HEK293T (cell line): ENCODE data around the gene EIF1.

ENCODE experiments used
- BHLHE40 ChIP-seq: fragments of 450-650 bp; IDR thresholded peaks from 2 replicates; pipeline ENCODE4 v1.6.1; 2016; ENCODE audit warnings: mild to moderate bottlenecking, moderate library complexity, borderline replicate concordance
- ELF4 ChIP-seq: fragments of 450-650 bp; IDR thresholded peaks from 2 replicates; pipeline ENCODE4 v1.6.1; 2017; ENCODE audit warnings: antibody characterized with exemption
- FOXA1 ChIP-seq: fragments of 450-650 bp; IDR thresholded peaks from 2 replicates; pipeline ENCODE4 v1.6.1; 2016; ENCODE audit warnings: mild to moderate bottlenecking
- FOXK2 ChIP-seq: fragments of 450-650 bp; IDR thresholded peaks from 2 replicates; pipeline ENCODE4 v1.6.1; 2016; ENCODE audit warnings: mild to moderate bottlenecking
- FOXM1 ChIP-seq: fragments of 450-650 bp; IDR thresholded peaks from 2 replicates; pipeline ENCODE4 v1.6.1; 2017; ENCODE audit warnings: mild to moderate bottlenecking, borderline replicate concordance
- NFRKB ChIP-seq: fragments of 450-650 bp; IDR thresholded peaks from 2 replicates; pipeline ENCODE4 v1.6.1; 2016; ENCODE audit warnings: mild to moderate bottlenecking, moderate library complexity
- PKNOX1 ChIP-seq: fragments of 450-650 bp; IDR thresholded peaks from 2 replicates; pipeline ENCODE4 v1.6.1; 2016
- SUZ12 ChIP-seq: fragments of 450-650 bp; IDR thresholded peaks from 2 replicates; pipeline ENCODE4 v1.6.1; 2016; ENCODE audit warnings: mild to moderate bottlenecking
- TARDBP ChIP-seq: fragments of 450-650 bp; IDR thresholded peaks from 2 replicates; pipeline ENCODE4 v1.6.1; 2016
- ZNF384 ChIP-seq: fragments of 450-650 bp; IDR thresholded peaks from 2 replicates; pipeline ENCODE4 v1.6.1; 2016

DNA sequence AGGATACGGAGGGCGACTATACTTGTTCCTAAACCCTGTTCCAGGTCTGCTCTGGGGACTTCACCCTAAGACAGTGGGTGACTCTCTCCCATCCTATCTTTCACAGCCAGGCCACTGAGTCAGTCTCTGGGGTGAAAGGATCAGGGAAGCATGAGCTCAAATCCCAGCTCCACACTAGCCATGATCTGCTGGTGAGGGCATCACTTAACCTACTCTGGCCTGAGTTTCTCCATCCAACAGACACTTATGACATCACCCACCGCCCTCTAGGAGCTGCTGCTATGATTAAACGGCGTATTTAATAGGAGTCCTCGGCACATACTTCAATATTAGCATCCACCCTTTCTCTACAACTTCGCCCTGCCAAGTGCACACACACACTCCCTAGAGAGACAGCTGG lies 33.5 kb downstream of the EIF1 start:
- TF ChIP-seq FOXK2 (no peak), SUZ12 (no peak), FOXA1 (no peak), ELF4 (no peak), TARDBP (no peak), FOXM1 (no peak), BHLHE40 (no peak), NFRKB (no peak), ZNF384 (no peak), PKNOX1 (no peak)
